CD4-positive, alpha-beta T cell treated with Interleukin-17A for 4 hours (primary cell): ENCODE measurements around the gene CEP290.
A peak's percentile ranks its signal among the peaks of the same experiment; 100 is the strongest.

ENCODE experiments used
- DNase-seq: peaks from one replicate; pipeline ENCODE4 v3.0.0-alpha.2; 2020; ENCODE audit warnings: mixed read lengths

CEP290 gene, protein sequence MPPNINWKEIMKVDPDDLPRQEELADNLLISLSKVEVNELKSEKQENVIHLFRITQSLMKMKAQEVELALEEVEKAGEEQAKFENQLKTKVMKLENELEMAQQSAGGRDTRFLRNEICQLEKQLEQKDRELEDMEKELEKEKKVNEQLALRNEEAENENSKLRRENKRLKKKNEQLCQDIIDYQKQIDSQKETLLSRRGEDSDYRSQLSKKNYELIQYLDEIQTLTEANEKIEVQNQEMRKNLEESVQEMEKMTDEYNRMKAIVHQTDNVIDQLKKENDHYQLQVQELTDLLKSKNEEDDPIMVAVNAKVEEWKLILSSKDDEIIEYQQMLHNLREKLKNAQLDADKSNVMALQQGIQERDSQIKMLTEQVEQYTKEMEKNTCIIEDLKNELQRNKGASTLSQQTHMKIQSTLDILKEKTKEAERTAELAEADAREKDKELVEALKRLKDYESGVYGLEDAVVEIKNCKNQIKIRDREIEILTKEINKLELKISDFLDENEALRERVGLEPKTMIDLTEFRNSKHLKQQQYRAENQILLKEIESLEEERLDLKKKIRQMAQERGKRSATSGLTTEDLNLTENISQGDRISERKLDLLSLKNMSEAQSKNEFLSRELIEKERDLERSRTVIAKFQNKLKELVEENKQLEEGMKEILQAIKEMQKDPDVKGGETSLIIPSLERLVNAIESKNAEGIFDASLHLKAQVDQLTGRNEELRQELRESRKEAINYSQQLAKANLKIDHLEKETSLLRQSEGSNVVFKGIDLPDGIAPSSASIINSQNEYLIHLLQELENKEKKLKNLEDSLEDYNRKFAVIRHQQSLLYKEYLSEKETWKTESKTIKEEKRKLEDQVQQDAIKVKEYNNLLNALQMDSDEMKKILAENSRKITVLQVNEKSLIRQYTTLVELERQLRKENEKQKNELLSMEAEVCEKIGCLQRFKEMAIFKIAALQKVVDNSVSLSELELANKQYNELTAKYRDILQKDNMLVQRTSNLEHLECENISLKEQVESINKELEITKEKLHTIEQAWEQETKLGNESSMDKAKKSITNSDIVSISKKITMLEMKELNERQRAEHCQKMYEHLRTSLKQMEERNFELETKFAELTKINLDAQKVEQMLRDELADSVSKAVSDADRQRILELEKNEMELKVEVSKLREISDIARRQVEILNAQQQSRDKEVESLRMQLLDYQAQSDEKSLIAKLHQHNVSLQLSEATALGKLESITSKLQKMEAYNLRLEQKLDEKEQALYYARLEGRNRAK (N-terminal part only)

DNA sequence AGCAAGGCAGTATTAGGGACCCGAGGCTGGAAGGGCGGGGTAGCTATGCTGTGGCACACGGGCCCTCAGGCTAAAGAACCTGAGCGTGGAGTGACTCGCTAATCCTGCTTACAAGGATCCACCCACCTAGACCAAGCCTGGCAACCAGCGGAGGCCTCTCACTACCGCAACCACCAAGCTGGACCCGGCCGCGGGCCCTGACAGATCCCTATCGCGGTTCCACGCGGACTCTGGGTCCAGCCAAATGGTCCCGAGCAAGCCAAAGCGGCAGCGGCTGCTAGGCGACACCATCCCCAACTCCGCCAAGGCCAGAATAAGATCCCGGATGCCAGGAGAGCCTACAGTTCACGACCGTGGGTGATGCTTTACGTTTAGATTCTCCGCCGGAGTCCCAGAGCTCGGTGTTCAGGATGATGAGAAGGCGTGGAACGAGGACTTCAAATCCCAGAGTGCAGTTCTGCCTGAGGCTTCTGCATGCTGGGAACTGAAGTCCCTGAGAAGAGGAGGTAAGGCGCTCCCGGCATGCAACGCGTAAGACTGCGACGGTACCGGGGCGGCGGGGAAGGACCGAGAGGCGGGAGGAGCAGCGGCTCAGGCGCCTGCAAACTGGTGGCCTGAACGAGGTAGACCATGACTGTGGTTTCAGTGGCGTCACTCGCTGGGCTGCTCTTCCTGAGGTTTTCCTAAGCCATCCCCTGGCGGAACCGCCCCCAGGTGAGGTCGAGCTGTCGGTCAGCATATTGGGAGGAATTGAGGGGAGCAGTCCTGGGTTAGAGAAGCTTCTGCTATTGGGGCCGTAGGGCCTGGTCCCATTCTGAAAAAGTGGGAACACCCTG is at the start of gene CEP290, which contains the start of gene TMTC3:
CEP290 (minus strand) TSS at position 315 of the 836 bp plus-strand sequence. CDS start 781 bp downstream, outside the sequence.
TMTC3 (plus strand) TSS at position 534 of the 836 bp plus-strand sequence. CDS start 6,009 bp downstream, outside the sequence.
- DNase-seq = peak; percentile 89

GRCh38 chr12:88188180-88188579 is 46.3 kb upstream of the CEP290 start:
- no peak for DNase-seq

- DNase-seq = no peak
Observed at GRCh38 chr12:88187571-88187970, 45.7 kb upstream of the CEP290 start.

GRCh38 chr12:88185988-88186387 is 44.1 kb upstream of the CEP290 start:
- DNase-seq = no peak

DNA sequence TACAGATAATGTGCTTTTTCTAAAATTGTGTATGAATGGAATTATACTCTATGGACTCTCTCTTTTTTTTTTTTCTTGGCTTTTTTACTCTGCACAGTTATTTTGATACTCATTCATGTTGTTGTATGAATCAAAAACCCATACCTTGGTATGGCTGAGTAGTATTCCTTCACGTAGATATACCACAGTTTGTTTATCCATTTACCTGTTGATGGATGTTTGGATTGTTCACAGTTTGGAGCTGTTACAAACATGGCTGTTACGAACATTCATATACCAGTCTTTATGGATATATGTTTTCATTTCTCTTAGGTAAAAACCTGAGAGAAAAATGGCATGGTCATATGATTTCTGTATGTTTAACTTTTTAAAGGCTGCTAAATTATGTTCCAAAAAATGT is 43.4 kb upstream of the CEP290 start:
- DNase-seq = no peak

DNA sequence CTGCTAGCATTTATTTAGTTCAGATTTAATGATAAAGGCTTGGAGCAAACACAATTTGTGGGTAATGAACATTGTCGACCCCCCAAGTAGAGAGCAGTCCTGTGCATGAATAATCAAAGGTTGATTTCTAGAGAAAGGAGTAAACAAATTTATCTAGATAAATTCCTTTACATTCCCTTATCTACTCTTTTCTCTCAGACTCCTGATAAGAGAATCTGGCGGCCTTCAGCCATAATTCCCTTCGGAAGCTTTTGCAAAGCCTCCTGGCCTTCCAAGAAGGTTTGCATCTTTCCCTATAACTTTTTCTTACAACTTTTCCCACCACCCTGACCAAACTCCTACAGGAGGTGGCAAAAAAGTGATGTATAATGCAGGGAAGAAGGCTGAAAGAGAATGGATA is 42.3 kb upstream of the CEP290 start:
- DNase-seq = no peak

- no peak for DNase-seq
Observed at GRCh38 chr12:88182416-88182815, 40.5 kb upstream of the CEP290 start.

DNA sequence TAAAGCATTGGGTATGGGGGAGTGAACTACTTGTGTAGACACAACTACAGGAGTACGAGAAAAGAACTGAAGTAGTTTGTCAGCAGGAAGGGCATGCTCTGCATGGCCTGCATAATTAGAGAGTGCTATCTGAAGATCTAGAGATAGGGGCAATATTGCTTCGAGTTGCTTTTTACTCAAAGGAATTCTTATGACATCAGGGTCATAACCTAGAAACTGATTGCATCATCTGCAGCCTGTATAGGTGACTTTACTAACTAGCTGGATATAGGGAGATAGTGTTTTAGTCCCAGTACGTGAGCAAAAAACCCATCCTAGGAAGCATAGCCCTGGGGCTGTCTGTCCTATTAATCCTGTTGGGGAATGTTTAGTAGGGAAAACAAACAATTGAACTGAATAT is 40.0 kb upstream of the CEP290 start:
- DNase-seq = no peak

DNA sequence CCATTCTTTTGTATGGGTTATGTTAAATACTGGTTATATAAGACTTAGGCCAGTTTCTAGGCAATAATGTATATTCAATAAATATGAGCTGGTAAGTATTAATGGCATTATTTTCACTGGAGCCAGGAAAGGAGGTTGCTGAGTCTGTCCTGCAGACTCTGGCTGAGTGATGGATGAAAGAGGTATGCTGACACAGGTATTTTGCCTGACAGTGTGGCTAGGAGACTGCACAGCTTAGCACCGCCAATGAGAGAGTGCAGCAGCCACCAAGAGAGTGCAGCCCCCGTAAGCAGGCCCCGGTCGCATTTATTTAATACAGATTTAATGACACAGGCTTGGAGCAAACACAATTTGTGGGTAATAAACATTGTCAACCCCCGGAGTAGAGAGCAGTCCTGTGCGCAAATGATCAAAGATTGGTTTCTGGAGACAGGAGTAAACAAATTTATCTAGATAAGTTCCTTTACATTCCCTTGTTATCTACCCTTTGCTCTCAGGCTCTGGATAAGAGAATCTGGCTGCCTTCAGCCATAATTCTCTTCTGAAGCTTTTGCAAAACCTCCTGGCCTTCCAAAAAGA is 37.6 kb upstream of the CEP290 start:
- DNase-seq = no peak

DNA sequence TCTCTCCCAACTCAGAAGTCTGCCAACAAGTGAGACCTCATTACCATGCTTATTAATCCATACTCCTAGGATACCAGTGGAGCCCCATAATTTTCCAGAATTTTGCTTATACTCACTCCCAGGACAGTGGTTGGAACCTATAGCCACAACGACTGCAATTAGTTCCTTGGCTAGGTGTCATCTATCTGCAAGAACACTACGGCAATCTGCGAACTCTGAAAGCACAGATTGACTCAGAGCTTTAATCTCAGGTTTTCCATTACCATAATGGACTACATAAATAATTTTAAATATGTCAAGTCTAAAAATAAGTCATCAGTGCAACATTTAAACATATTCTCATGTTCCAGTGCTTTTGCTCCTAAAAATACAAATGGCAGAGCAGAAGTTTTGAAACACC is 33.7 kb upstream of the CEP290 start:
- DNase-seq = no peak

- no peak for DNase-seq
Observed at GRCh38 chr12:88172844-88173407, 31.0 kb upstream of the CEP290 start.

DNA sequence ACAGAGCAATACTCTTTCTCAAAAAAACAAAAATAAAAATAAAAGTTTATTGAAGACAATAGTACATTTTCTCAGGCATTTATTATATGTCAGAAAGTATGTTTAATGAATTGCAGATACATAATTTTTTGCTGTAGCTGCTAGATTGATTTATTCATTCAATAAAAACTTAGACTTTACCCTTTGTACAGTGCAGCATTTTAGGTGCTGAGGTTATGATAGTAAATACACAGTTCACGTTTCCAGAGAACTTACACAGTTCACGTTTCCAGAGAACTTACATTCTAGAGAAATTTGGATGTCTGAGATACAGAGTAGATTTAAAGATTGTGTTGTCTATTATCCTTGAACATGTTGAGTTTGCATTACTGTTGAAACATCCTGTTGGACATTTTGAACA is 25.5 kb upstream of the CEP290 start:
- no peak for DNase-seq

DNA sequence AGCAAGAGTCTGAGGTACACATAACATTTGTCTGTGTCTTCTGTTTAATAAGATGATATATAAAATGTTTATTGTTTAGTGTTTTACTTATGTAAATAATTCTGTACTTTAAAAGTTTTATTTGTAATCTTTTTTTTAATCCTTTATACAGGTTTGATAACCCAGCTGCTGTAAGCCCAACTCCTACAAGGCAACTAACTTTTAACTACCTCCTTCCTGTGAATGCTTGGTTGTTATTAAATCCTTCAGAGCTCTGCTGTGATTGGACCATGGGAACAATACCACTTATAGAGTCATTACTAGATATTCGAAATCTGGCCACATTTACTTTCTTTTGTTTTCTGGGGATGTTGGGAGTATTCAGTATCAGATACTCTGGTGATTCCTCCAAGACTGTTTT is 24.3 kb upstream of the CEP290 start:
- DNase-seq = no peak

- DNase-seq = no peak
Observed at GRCh38 chr12:88163371-88163770, 21.5 kb upstream of the CEP290 start.

GRCh38 chr12:88156075-88156654 is 14.3 kb upstream of the CEP290 start:
- no peak for DNase-seq

DNA sequence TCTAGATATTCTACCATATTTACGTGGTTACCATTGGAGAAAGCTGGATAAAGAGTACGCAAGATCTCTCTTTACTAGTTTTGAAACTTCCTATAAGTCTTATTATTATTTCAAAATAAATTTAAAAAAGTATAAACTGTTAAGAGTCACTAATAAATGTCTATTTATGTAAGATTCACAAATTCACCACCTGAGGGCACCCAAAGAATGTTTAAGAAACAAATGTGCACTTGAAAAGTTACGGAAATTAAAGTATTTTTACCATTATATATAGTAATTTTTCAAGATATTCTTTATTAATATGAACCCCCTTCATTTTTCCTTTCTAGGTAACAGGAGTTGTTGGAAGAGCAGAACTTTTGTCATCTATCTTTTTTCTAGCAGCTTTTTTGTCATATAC is 12.1 kb upstream of the CEP290 start:
- no peak for DNase-seq

GRCh38 chr12:88150063-88150462 is 8.2 kb upstream of the CEP290 start:
- DNase-seq = no peak

DNA sequence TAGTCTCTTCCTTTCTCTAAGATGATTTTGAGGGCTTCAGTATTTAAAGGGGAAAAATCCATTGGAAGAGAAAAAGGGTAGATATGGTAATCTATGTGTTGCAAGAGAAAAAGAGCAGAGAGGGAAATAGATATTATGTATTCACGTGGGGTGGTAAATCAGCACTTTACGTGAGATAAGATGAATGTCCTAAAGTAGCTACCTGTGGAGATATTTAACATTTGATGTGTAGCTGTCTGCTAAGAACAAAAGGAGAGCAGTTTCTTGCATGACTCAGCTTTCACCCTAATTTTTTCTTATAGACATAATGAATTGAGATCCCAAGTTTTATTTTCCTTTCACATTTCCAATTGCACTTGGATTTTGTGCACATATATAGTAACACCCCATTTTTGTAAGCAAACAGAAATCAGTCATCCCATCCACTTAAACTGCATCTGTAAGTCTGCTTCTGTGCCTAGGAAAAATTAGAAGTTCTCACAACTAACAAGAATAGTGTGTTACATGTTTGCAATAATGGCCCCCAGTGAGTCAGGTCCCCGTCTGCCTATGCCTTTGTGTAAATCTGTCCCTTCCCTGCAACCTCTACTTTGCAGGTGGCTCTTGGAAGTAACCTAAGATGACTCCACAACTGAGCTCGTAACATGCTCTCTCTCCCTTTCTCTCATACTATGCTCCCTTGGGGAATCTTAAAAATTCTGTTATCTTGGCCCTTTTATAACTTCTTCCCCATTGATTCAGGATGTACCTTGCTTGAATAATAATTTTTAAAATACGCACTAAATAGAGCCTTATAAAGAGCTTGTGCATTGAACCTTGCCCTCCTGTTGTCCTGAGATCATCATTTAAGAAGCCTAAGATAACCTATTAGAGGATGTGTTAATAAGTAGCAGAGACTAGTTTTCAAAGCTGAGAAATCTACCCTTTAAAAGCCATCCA is 3.9 kb upstream of the CEP290 start:
- DNase-seq = no peak
